GM19397 (cell line): Measurements from ENCODE around the gene JMJD7.
"Not testable (repeated sequence)": the region's sequence is repeated elsewhere in the genome, so short reads cannot be mapped to it uniquely, and the experiment has no call there.

Experiments used
- ATAC-seq: cut with Tn5 transposase; IDR thresholded peaks from one replicate; pipeline ENCODE4 v1.9.1; 2021; ENCODE audit warnings: mild to moderate bottlenecking, moderate library complexity; ENCODE audit not compliant: unreplicated experiment

Gene JMJD7

DNA sequence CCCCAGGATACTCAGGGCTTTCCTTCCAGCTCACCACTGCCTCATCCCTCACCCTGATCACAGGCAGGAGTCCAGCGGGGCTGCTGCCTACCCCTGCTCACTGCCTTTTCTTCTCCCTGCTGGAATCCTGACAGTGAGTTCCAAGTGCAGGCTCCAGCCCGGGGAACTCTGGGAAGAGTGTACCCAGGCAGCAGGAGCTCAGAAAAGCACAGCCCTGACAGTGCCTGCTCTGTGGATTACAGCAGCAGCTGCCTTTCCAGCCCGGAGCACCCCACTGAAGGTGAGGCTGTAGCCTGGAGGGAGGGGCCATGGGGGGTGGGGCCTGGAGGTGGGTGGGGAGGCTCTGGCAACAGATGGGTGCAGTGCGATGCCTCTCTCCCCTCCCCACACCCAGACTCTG is 6.1 kb upstream of the JMJD7 start:
- no peak for ATAC-seq

DNA sequence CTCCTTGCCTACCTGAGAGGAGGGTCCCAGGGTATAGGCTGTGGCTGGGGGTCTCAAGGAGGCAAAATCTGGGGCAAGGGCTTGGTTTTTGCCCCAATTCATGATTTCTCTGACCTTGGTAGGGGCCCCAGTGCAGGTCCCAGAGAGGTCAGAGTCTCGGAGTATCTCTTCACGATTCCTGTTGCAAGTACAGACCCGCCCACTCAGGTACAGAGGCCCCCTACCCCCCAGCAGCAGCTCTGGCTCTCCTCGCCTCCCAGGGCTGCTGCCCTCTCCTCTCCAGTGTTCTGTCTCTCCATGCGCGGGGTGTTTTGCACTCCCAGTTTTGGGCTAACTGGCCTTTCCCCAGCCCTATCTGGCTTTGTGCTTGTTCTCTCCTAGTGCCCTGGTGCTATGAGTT is 5.4 kb upstream of the JMJD7 start:
- ATAC-seq: no peak

DNA sequence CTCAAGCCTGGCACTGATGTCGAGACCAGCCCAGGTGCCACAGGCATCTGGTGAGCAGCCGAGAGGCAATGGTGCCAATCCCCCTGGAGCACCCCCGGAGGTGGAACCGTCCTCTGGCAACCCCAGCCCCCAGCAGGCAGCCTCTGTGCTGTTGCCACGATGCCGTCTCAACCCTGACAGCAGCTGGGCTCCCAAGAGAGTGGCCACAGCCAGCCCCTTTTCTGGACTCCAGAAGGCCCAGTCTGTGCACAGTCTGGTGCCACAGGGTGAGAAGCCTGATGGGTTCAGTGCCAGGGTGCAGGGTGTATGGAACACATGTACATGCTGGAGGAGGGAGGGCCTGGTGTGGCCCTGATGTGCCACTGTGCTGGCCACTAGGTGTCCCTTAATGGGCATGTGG is 4.9 kb upstream of the JMJD7 start:
- no peak for ATAC-seq

GRCh38 chr15:41823502-41823901 is 4.4 kb upstream of the JMJD7 start:
- no peak for ATAC-seq

DNA sequence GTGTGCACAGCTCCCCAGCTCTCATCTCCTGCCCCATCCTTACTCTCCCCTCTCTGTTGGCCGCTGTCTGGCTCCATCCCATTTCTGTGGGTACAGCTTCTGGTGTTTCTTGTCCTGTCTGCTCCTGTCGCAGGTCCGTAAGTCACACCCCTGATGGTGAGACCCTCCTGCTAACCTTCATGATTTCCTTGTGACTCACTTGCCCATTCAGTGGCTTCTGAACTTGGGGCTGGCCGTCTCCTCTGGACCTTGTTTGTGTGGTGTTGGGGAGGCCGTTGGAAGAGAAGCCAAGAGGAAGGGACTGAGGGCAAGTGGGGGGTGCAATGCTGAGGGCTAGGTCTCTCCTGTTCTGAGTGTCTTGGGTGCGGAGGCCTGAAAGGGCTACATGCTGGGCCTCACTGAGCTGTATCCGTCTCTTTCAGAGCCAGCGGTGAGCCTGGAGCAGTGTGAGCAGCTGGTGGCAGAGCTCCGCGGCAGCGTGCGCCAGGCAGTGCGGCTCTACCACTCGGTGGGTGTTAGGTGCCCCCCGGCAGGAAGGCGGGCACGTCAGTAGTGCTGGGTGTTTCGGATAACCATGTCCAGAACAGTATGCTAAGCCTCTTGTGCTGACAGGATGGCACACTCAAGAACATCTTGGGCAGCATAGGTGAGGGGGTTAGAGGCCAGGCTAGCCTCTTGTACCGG is 3.7 kb upstream of the JMJD7 start:
- ATAC-seq: no peak

- ATAC-seq: no peak
Observed at GRCh38 chr15:41825145-41825544, 2.7 kb upstream of the JMJD7 start.

DNA sequence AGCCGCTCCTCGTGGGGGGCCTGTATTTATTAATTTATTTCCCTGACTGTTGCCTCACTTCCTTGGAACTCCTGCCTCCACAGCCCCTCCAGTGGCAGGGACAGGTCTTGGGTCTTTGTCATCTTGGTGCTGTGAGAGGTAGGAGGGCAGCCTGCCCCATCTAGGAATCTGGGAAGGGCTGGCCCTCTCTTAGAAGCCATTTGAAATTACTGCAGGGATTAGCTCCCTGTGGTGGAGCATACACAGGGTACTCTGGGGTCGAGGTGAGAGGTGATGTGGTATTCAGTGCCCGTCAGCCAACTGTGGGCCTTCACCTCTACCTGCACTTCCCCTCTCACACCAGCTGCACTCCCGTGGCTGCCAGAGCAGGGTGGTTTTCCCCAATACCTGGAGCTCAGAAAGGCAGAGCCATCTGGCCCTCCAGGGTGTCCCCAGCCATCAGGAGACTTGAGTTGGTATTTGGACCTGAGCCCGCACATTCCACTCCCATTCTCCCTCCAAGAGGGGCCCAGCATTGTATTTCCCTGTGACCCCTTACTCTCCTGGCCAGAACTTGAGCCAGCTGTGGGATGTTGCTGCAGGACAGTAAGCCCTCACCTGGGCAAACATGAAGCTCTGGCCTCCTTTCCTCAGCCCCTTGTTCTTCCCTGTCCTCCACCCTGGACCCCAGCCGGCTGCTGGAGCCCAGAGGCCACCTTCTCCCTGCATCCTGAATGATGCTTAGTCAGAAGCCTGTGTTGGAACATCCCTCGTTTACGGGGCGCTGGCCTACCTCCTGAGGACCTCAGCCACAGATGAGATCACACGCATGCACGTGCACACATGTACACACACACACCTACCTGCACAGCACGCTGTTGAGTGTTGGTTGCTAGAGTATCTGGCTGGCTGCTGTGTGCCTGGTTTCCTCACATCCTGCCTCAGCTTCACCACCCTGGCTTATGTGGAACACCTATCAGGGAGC is 2.0 kb upstream of the JMJD7 start:
- ATAC-seq: no peak

GRCh38 chr15:41827290-41827879 is 507 bp upstream of the JMJD7 start:
- ATAC-seq: no peak

GRCh38 chr15:41828807-41829141 is 882 bp downstream of the JMJD7 start:
- ATAC-seq: no peak

GRCh38 chr15:41829959-41830646 is 2.2 kb downstream of the JMJD7 start:
- no peak for ATAC-seq

DNA sequence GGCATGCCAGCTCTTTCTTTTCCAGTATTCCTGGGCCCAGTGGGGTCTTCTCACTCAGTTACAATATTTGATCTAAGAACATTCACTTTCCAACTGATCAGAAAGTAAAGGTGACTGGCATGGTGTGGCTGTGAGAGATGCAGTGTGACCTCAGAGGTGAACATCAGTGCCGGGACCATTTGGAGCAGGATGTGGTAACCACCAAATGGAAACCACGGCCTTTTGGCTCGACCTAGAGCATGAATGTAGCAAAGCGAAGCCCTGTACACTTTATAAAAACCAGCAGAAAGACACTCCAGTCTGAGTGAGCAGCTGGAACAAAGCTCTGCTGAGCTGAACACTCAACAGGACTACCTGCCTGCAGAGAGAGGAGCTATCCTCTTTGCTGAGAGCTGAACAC is 3.4 kb downstream of the JMJD7 start:
- ATAC-seq: not testable (repeated sequence)

DNA sequence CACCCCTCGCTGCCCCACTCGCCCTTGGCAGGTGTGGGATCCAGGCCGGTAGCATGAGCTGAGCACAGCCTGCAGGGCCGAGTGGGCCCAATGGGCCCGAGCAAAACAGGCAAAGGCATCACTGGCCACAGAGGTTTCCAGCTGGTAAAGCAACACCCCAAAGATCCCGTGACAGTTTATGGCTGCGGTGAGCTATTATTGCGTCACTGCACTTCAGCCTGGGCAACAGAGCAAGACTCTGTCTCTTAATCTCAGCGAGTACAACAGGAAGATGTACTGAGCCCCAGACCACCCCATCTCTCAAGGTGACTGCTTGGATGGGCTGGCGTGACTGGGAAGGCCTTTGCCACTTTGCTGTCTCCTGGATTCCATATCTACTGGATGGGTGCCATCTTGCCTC is 4.3 kb downstream of the JMJD7 start:
- ATAC-seq: no peak

DNA sequence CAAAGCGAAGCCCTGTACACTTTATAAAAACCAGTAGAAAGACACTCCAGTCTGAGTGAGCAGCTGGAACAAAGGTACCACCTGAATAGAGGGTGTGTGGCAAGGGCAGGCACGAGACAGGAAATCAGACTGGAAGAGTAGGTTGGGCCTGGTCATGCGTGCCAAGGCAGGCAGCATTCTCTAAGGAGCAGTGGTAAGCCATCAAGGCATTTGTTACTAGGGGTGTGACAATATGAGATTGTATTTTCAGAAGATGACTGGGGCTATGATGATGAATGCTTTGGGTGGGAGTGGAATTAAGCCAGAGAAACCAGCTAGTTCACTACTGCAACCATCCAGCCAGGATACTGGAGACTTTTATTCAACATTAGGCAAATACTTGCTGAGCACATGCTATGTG is 5.0 kb downstream of the JMJD7 start:
- ATAC-seq: no peak

DNA sequence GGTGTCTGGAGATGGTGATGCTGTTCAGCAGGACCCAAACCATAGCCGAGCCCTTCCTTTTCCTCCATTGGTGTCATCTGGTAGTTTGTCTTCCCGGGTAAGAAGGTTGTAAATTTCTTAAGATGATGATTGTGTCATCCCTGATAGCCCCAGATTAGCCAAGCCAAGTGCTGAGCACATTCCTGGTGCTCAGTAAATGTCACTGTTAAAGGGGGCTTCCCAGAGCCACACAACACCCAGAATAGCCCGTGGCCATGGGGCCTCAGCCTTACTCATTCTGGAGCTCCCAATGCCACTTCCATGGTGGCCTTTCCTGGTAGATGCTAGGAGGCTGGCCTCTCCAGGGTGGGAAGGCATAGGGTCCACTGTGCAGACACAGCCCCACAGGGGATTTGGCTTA is 6.2 kb downstream of the JMJD7 start:
- ATAC-seq: no peak

DNA sequence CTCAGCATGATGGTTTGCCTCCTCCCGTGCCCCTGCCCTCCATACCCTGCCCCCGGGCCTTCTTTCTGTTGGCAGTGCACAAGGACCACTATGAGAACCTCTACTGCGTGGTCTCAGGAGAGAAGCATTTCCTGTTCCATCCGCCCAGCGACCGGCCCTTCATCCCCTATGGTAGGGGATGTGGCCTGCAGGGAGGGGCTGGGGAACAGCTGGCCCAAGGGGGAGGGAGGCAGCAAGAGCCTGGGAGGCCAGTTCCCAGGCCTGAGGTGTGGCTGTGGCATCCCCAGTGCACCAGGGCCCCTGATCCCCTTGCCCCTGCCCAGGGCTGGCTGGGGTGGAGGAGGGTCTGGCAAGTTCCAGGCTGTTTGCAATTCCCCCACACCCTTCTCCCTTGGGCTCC is 8.2 kb downstream of the JMJD7 start:
- ATAC-seq: no peak

DNA sequence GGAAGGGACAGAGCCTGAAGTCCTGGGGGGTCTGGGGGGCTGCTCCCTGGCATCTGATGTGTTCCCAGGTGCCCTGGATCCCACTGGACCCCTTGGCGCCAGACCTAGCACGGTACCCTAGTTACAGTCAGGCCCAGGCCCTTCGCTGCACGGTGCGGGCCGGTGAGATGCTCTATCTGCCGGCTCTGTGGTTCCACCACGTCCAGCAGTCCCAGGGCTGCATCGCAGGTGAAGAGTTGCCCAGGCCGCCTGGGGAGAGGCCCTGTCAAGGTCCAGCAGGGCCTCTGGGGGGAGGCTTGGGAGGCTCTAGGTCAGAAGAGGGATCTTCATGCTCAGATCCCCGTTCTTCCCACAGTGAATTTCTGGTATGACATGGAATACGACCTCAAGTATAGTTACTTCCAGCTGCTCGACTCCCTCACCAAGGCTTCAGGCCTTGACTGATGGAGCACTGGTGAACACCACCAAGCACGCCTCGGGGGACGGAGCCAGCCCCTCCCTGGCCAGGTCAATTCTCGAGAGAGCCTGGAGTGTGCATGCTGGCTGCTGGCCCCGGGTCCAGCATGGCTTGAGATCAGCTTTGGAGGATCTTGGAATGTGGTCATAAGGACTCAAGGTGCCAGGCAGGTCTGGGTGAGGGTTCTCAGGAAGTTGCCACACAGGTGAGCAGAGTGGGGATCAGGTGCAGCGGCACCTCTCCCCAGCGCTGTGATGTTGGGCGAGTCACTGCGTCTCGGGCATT is 9.0 kb downstream of the JMJD7 start:
- no peak for ATAC-seq

GRCh38 chr15:41838400-41838897 is 10.6 kb downstream of the JMJD7 start, which contains the start of gene PLA2G4B:
Gene PLA2G4B, plus strand, starts transcription at chr15:41838847. Its CDS starts 67 bp downstream, at chr15:41838914.
- no peak for ATAC-seq

DNA sequence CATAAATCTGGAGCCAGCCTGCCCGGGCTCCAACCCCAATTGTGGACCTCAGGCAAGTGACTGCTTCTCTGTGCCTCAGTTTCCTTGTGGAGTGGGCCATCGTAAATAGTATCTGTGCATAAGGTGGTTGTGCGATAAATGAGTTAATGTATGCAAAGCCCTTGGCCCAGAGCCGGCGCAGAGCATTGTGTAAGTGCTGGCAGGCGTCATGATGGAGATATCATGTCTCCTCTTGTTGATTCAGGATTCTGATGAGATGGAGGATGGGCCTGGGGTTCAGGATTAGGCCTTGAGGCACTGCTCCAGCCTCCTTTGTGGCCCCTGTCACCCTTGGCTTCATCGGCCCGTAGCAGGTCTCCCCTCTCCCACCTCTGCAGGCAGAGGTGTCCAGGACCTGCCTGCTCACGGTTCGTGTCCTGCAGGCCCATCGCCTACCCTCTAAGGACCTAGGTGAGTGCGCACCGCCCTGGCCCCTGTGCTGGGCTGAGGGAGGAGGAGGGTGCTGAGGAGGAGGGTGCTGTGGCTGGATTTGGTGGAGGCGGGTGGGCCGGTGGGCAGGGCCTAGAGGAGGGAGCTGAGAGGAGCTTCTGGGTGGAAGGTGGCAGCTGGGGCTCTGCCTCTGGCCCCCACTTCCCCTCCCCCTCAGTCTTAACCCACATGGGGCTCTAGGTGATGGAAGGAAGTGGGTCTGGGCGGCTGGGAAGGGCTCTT is 12.0 kb downstream of the JMJD7 start:
- ATAC-seq: no peak

- ATAC-seq: no peak
Observed at GRCh38 chr15:41840673-41841072, 12.8 kb downstream of the JMJD7 start.

GRCh38 chr15:41841131-41841530 is 13.2 kb downstream of the JMJD7 start:
- no peak for ATAC-seq
